HepG2 (cell line): ENCODE data around the gene MXD1. TPM values are rescaled to one million over a fixed set of nuclear protein-coding genes. Genes with fewer than 3 reads are reported as not detected.

Experiments used
- AGO2 ChIP-seq: fragments of 200-400 bp; formaldehyde crosslinking; optimal IDR thresholded peaks from 2 replicates; pipeline ENCODE3; 2017; ENCODE audit warnings: mild to moderate bottlenecking, low read depth, low read length, moderate library complexity
- ATF1 ChIP-seq: IDR thresholded peaks from 2 replicates; pipeline ENCODE4 v1.6.1; 2016; ENCODE audit warnings: mild to moderate bottlenecking, control low read depth
- ATF7-NPFF ChIP-seq: sonication (generic); formaldehyde crosslinking; IDR thresholded peaks from 2 replicates; pipeline ENCODE4 v1.8.1; 2023; ENCODE audit warnings: mild to moderate bottlenecking, low read depth, missing genetic modification reagents, moderate library complexity
- EED ChIP-seq: sonication (generic); formaldehyde crosslinking; IDR thresholded peaks from 2 replicates; pipeline ENCODE4 v1.5.0; 2020; ENCODE audit warnings: mild to moderate bottlenecking, missing genetic modification reagents
- HNRNPK ChIP-seq: fragments of 200-400 bp; formaldehyde crosslinking; IDR thresholded peaks from 2 replicates; pipeline ENCODE4 v1.6.1; 2018; ENCODE audit warnings: low read length, low read depth, moderate library complexity, mild to moderate bottlenecking; ENCODE audit not compliant: poor library complexity, severe bottlenecking
- HNRNPLL ChIP-seq: fragments of 200-400 bp; formaldehyde crosslinking; IDR thresholded peaks from 2 replicates; pipeline ENCODE4 v1.6.1; 2017; ENCODE audit warnings: mild to moderate bottlenecking, low read depth, low read length; ENCODE audit not compliant: poor library complexity, severe bottlenecking
- JDP2 ChIP-seq: sonication (generic); formaldehyde crosslinking; IDR thresholded peaks from 2 replicates; pipeline ENCODE4 v1.8.1; 2022; ENCODE audit warnings: missing genetic modification reagents, borderline replicate concordance
- LCORL ChIP-seq, 2 experiments: fragments of 450-650 bp in 1 of 2; sonication (generic) in 1 of 2; formaldehyde crosslinking in 1 of 2; IDR thresholded peaks; 2 replicates each; pipeline versions ENCODE4 v1.5.0 to v1.6.1; 2017 to 2020; ENCODE audit warnings: antibody characterized with exemption in 1 of 2, missing genetic modification reagents in 1 of 2
- MAFK ChIP-seq, 2 experiments: IDR thresholded peaks in 1 of 2; conservative IDR thresholded peaks in 1 of 2; 2 replicates each; pipeline ENCODE4 v1.6.1; 2011; ENCODE audit warnings: improper control_type of control experiment in 2 of 2, low read length in 2 of 2
- PCBP2 ChIP-seq: fragments of 200-400 bp; formaldehyde crosslinking; optimal IDR thresholded peaks from 2 replicates; pipeline ENCODE3; 2018; ENCODE audit warnings: low read length, low read depth; ENCODE audit not compliant: poor library complexity, severe bottlenecking
- POLR2AphosphoS2 ChIP-seq: IDR thresholded peaks from 2 replicates; pipeline ENCODE4 v1.6.1; 2011; ENCODE audit warnings: low read depth, low read length, improper control_type of control experiment
- SAFB2 ChIP-seq: sonication (generic); formaldehyde crosslinking; IDR thresholded peaks from 2 replicates; pipeline ENCODE4 v1.5.1; 2020; ENCODE audit warnings: missing genetic modification reagents, low read depth, mild to moderate bottlenecking, borderline replicate concordance
- TEAD2 ChIP-seq: sonication (generic); formaldehyde crosslinking; IDR thresholded peaks from 2 replicates; pipeline ENCODE4 v1.9.0; 2021; ENCODE audit warnings: missing genetic modification reagents
- ZMYM4 ChIP-seq: sonication (generic); formaldehyde crosslinking; IDR thresholded peaks from 2 replicates; pipeline ENCODE4 v1.8.1; 2023; ENCODE audit warnings: mild to moderate bottlenecking, missing genetic modification reagents
- ZNF329 ChIP-seq: sonication (generic); formaldehyde crosslinking; IDR thresholded peaks from 2 replicates; pipeline ENCODE4 v1.9.0; 2021; ENCODE audit warnings: low read depth, mild to moderate bottlenecking, missing genetic modification reagents
- ZNF879 ChIP-seq: sonication (generic); formaldehyde crosslinking; IDR thresholded peaks from 2 replicates; pipeline ENCODE4 v1.8.1; 2023; ENCODE audit warnings: missing genetic modification reagents
- polyA plus RNA-seq, 8 experiments: library from polyadenylated mRNA; depleted of rRNA in 3 of 8; stranded (reverse) in 7 of 8; unstranded in 1 of 8; fragments of >200 nt; fragmentation: Illumina TruSeq in 4 of 8; extraction: Trizol in 4 of 8; gene quantifications; 2 replicates each; pipeline versions ENCODE4 v1.2.1 to v1.2.3, GENCODE V29; 2011 to 2016; ENCODE audit warnings: low read depth in 4 of 8, missing spikeins in 1 of 8, mixed read lengths in 1 of 8; ENCODE audit not compliant: insufficient read depth in 1 of 8
- total RNA-seq, 5 experiments: library from RNA; depleted of rRNA; stranded (reverse); fragments of >200 nt; fragmentation: Illumina TruSeq; extraction: Trizol; gene quantifications; 2 replicates each; pipeline ENCODE4 v1.2.3, GENCODE V29; 2016; ENCODE audit warnings: low read depth in 1 of 5
- TF ChIP-seq, protein P1 (sequence below): sonication (generic); formaldehyde crosslinking; IDR thresholded peaks from 2 replicates; pipeline ENCODE4 v1.5.0; 2020; ENCODE audit warnings: mild to moderate bottlenecking, missing genetic modification reagents
- TF ChIP-seq, protein P2 (sequence below): sonication (generic); formaldehyde crosslinking; IDR thresholded peaks from 2 replicates; pipeline ENCODE4 v1.5.0; 2020; ENCODE audit warnings: mild to moderate bottlenecking, low read depth, missing genetic modification reagents, borderline replicate concordance
- TF ChIP-seq, protein P3 (sequence below): sonication (generic); formaldehyde crosslinking; IDR thresholded peaks from 2 replicates; pipeline ENCODE4 v1.4.0; 2020; ENCODE audit warnings: low read depth, mild to moderate bottlenecking, missing genetic modification reagents
- TF ChIP-seq, protein P4 (sequence below): sonication (generic); formaldehyde crosslinking; IDR thresholded peaks from 2 replicates; pipeline ENCODE4 v1.4.0; 2020; ENCODE audit warnings: missing genetic modification reagents, borderline replicate concordance

MXD1 gene
- total and polyA plus RNA-seq, 2 of the 13 experiments (the other 11 are each of a cell fraction or from before 2014, with no cell fraction given), result 6.4 to 14.9 TPM

GRCh38 chr2:69893684-69894551 is 21.0 kb upstream of the MXD1 start, which contains the start of gene SNRNP27 (continued):
- TF ChIP-seq, protein P1, sequence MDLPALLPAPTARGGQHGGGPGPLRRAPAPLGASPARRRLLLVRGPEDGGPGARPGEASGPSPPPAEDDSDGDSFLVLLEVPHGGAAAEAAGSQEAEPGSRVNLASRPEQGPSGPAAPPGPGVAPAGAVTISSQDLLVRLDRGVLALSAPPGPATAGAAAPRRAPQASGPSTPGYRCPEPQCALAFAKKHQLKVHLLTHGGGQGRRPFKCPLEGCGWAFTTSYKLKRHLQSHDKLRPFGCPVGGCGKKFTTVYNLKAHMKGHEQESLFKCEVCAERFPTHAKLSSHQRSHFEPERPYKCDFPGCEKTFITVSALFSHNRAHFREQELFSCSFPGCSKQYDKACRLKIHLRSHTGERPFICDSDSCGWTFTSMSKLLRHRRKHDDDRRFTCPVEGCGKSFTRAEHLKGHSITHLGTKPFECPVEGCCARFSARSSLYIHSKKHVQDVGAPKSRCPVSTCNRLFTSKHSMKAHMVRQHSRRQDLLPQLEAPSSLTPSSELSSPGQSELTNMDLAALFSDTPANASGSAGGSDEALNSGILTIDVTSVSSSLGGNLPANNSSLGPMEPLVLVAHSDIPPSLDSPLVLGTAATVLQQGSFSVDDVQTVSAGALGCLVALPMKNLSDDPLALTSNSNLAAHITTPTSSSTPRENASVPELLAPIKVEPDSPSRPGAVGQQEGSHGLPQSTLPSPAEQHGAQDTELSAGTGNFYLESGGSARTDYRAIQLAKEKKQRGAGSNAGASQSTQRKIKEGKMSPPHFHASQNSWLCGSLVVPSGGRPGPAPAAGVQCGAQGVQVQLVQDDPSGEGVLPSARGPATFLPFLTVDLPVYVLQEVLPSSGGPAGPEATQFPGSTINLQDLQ (CRISPR knock-in tag), result no peak; the same call in 1 of the 2 replicates
- TF ChIP-seq EED (peak; percentile 90), TEAD2 (0 out of 2 replicates have a peak, but pooled peaks have one; percentile 69), HNRNPK (no peak), ATF1 (peak; percentile 80; the same call in 1 of the 2 replicates), ZMYM4 (CRISPR knock-in tag) (peak; percentile 86), ZNF329 (CRISPR knock-in tag) (0 out of 2 replicates have a peak, but pooled peaks have one; percentile 35), POLR2AphosphoS2 (no peak), MAFK (conservative IDR thresholded peaks at IDR 0.05 in 1 of 2, IDR thresholded peaks at IDR 0.05 in 1 of 2; ENCODE audit: low read length in 2 of 2) (no peak), PCBP2 (no peak), JDP2 (CRISPR knock-in tag) (no peak), ATF7-NPFF (CRISPR knock-in tag) (peak; percentile 54), SAFB2 (CRISPR knock-in tag) (peak; percentile 58; the same call in 1 of the 2 replicates), HNRNPLL (peak; percentile 31), LCORL (IDR thresholded peaks at IDR 0.05) (no peak), LCORL (CRISPR knock-in tag; IDR thresholded peaks at IDR 0.05) (0 out of 2 replicates have a peak, but pooled peaks have one; percentile 46), AGO2 (no peak), ZNF879 (0 out of 2 replicates have a peak, but pooled peaks have one; percentile 28)
- TF ChIP-seq, protein P2, sequence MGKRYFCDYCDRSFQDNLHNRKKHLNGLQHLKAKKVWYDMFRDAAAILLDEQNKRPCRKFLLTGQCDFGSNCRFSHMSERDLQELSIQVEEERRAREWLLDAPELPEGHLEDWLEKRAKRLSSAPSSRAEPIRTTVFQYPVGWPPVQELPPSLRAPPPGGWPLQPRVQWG (CRISPR knock-in tag), result no peak
- TF ChIP-seq, protein P3, sequence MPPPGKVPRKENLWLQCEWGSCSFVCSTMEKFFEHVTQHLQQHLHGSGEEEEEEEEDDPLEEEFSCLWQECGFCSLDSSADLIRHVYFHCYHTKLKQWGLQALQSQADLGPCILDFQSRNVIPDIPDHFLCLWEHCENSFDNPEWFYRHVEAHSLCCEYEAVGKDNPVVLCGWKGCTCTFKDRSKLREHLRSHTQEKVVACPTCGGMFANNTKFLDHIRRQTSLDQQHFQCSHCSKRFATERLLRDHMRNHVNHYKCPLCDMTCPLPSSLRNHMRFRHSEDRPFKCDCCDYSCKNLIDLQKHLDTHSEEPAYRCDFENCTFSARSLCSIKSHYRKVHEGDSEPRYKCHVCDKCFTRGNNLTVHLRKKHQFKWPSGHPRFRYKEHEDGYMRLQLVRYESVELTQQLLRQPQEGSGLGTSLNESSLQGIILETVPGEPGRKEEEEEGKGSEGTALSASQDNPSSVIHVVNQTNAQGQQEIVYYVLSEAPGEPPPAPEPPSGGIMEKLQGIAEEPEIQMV, result peak; percentile 29; the same call in 1 of the 2 replicates
- TF ChIP-seq, protein P4, sequence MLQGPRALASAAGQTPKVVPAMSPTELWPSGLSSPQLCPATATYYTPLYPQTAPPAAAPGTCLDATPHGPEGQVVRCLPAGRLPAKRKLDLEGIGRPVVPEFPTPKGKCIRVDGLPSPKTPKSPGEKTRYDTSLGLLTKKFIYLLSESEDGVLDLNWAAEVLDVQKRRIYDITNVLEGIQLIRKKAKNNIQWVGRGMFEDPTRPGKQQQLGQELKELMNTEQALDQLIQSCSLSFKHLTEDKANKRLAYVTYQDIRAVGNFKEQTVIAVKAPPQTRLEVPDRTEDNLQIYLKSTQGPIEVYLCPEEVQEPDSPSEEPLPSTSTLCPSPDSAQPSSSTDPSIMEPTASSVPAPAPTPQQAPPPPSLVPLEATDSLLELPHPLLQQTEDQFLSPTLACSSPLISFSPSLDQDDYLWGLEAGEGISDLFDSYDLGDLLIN (CRISPR knock-in tag), result peak; percentile 67; the same call in 1 of the 2 replicates
